Measurements from ENCODE around the gene RNF220. TPM values are rescaled to one million over a fixed set of nuclear protein-coding genes. Genes with fewer than 3 reads are reported as not detected.
A peak's percentile ranks its signal among the peaks of the same experiment; 100 is the strongest.

Gene RNF220
- total and polyA plus RNA-seq, 2 of the 13 experiments (the other 11 are each of a cell fraction or from before 2014, with no cell fraction given), result 48.2 to 72.1 TPM

DNA sequence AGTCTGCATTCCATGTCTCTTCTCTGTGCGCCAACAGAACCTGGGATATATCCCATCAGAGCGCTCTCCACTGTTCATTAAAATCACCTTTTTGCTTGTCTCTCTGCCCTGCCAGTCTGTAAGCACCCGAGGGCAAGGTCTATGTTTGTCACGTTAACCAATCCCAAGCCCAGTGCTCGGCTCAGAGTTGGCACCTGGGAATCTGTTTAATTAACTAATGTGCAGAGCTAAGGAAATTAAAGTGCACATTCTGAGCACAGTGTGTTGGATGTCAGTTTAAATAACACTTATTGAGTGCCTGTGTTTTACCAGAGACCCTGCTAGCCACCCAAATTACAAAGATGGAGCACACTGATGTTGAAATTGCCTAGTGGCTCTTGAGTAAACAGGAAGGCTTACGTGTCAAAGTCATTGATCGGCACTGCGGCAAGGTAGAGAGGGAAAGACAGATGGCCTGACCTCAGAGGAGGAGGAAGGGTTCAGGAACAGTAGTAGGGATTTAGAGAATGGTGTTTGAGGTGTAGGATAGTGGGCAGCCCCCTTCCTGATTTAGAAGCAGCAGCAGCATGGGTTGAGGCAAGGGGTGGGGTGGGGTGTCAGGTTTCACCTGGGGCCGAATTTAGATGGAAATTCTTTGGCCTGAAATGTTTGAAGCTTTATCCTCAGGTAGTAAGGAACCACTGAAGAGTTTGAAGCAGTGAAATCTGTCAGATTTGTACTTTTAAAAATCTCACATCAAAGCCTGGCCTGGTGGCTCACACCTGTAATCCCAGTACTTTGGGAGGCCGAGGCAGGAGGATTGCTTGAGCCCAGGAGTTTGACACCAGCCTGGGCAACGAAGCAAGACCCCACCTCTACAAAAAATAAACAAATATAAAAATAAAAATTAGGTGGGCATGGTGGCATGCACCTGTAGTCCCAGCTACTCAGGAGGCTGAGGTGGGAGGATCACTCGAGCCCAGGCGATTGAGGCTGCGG is 277.1 kb downstream of the RNF220 start (continued):
- TF ChIP-seq ZNF816 (CRISPR knock-in tag; IDR thresholded peaks at IDR 0.05; ENCODE audit: borderline replicate concordance), result no peak
- TF ChIP-seq, protein P1, sequence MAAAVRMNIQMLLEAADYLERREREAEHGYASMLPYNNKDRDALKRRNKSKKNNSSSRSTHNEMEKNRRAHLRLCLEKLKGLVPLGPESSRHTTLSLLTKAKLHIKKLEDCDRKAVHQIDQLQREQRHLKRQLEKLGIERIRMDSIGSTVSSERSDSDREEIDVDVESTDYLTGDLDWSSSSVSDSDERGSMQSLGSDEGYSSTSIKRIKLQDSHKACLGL (CRISPR knock-in tag; IDR thresholded peaks at IDR 0.05), result no peak
- TF ChIP-seq, protein P2, sequence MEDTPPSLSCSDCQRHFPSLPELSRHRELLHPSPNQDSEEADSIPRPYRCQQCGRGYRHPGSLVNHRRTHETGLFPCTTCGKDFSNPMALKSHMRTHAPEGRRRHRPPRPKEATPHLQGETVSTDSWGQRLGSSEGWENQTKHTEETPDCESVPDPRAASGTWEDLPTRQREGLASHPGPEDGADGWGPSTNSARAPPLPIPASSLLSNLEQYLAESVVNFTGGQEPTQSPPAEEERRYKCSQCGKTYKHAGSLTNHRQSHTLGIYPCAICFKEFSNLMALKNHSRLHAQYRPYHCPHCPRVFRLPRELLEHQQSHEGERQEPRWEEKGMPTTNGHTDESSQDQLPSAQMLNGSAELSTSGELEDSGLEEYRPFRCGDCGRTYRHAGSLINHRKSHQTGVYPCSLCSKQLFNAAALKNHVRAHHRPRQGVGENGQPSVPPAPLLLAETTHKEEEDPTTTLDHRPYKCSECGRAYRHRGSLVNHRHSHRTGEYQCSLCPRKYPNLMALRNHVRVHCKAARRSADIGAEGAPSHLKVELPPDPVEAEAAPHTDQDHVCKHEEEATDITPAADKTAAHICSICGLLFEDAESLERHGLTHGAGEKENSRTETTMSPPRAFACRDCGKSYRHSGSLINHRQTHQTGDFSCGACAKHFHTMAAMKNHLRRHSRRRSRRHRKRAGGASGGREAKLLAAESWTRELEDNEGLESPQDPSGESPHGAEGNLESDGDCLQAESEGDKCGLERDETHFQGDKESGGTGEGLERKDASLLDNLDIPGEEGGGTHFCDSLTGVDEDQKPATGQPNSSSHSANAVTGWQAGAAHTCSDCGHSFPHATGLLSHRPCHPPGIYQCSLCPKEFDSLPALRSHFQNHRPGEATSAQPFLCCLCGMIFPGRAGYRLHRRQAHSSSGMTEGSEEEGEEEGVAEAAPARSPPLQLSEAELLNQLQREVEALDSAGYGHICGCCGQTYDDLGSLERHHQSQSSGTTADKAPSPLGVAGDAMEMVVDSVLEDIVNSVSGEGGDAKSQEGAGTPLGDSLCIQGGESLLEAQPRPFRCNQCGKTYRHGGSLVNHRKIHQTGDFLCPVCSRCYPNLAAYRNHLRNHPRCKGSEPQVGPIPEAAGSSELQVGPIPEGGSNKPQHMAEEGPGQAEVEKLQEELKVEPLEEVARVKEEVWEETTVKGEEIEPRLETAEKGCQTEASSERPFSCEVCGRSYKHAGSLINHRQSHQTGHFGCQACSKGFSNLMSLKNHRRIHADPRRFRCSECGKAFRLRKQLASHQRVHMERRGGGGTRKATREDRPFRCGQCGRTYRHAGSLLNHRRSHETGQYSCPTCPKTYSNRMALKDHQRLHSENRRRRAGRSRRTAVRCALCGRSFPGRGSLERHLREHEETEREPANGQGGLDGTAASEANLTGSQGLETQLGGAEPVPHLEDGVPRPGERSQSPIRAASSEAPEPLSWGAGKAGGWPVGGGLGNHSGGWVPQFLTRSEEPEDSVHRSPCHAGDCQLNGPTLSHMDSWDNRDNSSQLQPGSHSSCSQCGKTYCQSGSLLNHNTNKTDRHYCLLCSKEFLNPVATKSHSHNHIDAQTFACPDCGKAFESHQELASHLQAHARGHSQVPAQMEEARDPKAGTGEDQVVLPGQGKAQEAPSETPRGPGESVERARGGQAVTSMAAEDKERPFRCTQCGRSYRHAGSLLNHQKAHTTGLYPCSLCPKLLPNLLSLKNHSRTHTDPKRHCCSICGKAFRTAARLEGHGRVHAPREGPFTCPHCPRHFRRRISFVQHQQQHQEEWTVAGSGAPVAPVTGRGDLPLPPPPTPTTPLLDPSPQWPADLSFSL (CRISPR knock-in tag; IDR thresholded peaks at IDR 0.05), result no peak
- no peak for TF ChIP-seq ZNF75D (CRISPR knock-in tag; IDR thresholded peaks at IDR 0.05; ENCODE audit: borderline replicate concordance)
- no peak for TF ChIP-seq SRSF1 (optimal IDR thresholded peaks at IDR 0.05; ENCODE audit: low read depth, low read length)
- TF ChIP-seq ZMYM3 (CRISPR knock-in tag; IDR thresholded peaks at IDR 0.05), result peak; percentile 97
- TF ChIP-seq ATF7-NPFF (CRISPR knock-in tag; IDR thresholded peaks at IDR 0.05; ENCODE audit: low read depth), result no peak
- peak; percentile 60; the same call in 1 of the 2 replicates for TF ChIP-seq ZFX (CRISPR knock-in tag; IDR thresholded peaks at IDR 0.05; ENCODE audit: low read depth)
- no peak for TF ChIP-seq ZMYM2 (CRISPR knock-in tag; IDR thresholded peaks at IDR 0.05)
- TF ChIP-seq, protein P3, sequence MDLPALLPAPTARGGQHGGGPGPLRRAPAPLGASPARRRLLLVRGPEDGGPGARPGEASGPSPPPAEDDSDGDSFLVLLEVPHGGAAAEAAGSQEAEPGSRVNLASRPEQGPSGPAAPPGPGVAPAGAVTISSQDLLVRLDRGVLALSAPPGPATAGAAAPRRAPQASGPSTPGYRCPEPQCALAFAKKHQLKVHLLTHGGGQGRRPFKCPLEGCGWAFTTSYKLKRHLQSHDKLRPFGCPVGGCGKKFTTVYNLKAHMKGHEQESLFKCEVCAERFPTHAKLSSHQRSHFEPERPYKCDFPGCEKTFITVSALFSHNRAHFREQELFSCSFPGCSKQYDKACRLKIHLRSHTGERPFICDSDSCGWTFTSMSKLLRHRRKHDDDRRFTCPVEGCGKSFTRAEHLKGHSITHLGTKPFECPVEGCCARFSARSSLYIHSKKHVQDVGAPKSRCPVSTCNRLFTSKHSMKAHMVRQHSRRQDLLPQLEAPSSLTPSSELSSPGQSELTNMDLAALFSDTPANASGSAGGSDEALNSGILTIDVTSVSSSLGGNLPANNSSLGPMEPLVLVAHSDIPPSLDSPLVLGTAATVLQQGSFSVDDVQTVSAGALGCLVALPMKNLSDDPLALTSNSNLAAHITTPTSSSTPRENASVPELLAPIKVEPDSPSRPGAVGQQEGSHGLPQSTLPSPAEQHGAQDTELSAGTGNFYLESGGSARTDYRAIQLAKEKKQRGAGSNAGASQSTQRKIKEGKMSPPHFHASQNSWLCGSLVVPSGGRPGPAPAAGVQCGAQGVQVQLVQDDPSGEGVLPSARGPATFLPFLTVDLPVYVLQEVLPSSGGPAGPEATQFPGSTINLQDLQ (CRISPR knock-in tag; IDR thresholded peaks at IDR 0.05), result no peak
- TF ChIP-seq, protein P4, sequence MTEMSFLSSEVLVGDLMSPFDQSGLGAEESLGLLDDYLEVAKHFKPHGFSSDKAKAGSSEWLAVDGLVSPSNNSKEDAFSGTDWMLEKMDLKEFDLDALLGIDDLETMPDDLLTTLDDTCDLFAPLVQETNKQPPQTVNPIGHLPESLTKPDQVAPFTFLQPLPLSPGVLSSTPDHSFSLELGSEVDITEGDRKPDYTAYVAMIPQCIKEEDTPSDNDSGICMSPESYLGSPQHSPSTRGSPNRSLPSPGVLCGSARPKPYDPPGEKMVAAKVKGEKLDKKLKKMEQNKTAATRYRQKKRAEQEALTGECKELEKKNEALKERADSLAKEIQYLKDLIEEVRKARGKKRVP (CRISPR knock-in tag; IDR thresholded peaks at IDR 0.05), result peak in 1 of 2 experiments; percentile 74; a peak in 2 of 4 replicates
- no peak for TF ChIP-seq MEIS2 (CRISPR knock-in tag; IDR thresholded peaks at IDR 0.05)
- peak; percentile 73 for TF ChIP-seq SIX1 (CRISPR knock-in tag; IDR thresholded peaks at IDR 0.05; ENCODE audit: borderline replicate concordance)
- no peak for TF ChIP-seq SP1 (IDR thresholded peaks at IDR 0.05)
- peak; percentile 14; the same call in 1 of the 2 replicates for TF ChIP-seq SP1 (CRISPR knock-in tag; IDR thresholded peaks at IDR 0.05)
- no peak for TF ChIP-seq ZNF776 (CRISPR knock-in tag; IDR thresholded peaks at IDR 0.05)
- TF ChIP-seq NRL (CRISPR knock-in tag; IDR thresholded peaks at IDR 0.05; ENCODE audit: borderline replicate concordance), result no peak
- no peak for TF ChIP-seq ZSCAN30 (CRISPR knock-in tag; IDR thresholded peaks at IDR 0.05)
- TF ChIP-seq KDM6A (CRISPR knock-in tag; IDR thresholded peaks at IDR 0.05; ENCODE audit: low read depth), result peak; percentile 88
